ENCODE results near the gene KCND2.

DNA sequence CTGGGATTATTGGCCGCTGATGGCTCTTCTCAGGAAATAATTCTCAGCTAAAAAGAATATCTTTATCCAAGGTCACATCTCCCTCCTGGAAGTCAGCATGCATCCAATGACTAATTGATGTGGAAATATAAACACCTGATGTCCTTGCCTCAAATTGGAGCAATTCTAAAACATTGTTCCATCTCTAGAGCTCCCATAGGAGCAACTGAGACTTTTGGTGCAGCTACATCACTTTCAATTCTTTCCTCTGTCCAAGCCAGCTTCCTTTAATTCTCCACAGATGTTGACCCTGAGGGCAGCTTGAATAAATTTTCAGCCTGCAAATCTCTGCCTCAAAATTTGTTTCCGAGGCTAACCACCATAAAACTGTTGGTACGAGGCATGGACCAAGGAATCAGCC, 43.9 kb upstream of the KCND2 start:
- TF ChIP-seq, protein P1, sequence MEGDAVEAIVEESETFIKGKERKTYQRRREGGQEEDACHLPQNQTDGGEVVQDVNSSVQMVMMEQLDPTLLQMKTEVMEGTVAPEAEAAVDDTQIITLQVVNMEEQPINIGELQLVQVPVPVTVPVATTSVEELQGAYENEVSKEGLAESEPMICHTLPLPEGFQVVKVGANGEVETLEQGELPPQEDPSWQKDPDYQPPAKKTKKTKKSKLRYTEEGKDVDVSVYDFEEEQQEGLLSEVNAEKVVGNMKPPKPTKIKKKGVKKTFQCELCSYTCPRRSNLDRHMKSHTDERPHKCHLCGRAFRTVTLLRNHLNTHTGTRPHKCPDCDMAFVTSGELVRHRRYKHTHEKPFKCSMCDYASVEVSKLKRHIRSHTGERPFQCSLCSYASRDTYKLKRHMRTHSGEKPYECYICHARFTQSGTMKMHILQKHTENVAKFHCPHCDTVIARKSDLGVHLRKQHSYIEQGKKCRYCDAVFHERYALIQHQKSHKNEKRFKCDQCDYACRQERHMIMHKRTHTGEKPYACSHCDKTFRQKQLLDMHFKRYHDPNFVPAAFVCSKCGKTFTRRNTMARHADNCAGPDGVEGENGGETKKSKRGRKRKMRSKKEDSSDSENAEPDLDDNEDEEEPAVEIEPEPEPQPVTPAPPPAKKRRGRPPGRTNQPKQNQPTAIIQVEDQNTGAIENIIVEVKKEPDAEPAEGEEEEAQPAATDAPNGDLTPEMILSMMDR (IDR thresholded peaks at IDR 0.05; ENCODE audit: low read depth, low read length) = no peak
- no peak for TF ChIP-seq POLR2A (IDR thresholded peaks at IDR 0.05; ENCODE audit: extremely low read depth, insufficient read length)
- no peak for TF ChIP-seq MYC (IDR thresholded peaks at IDR 0.05; ENCODE audit: low read depth, low read length)
- TF ChIP-seq, protein P2, sequence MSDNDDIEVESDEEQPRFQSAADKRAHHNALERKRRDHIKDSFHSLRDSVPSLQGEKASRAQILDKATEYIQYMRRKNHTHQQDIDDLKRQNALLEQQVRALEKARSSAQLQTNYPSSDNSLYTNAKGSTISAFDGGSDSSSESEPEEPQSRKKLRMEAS (IDR thresholded peaks at IDR 0.05; ENCODE audit: low read depth, low read length) = no peak

Measured in NB4 (cell line).